Inflammatory macrophage (primary cell): Measurements from ENCODE around the gene GLYATL3.

ENCODE experiments used
- DNase-seq, 2 donors: peaks; one replicate each; pipeline ENCODE4 v3.0.0-alpha.2; 2020 to 2022

GLYATL3 gene

GRCh38 chr6:49548613-49549304 lies 49.0 kb downstream of the GLYATL3 start:
- no peak for DNase-seq

GRCh38 chr6:49549691-49550491 lies 50.2 kb downstream of the GLYATL3 start:
- DNase-seq: no peak

GRCh38 chr6:49550492-49551077 lies 50.9 kb downstream of the GLYATL3 start, which contains the start of gene C6orf141:
TSS of gene C6orf141 (plus strand) at chr6:49550668. CDS start at chr6:49550793, 125 bp downstream.
- DNase-seq: peak in 1 of 2 donors; percentile 9

- no peak for DNase-seq
These were observed 51.5 kb downstream of the GLYATL3 start for GRCh38 chr6:49551078-49551865.

GRCh38 chr6:49551866-49552129 lies 52.1 kb downstream of the GLYATL3 start:
- DNase-seq: peak in 1 of 2 donors; percentile 1

GRCh38 chr6:49552596-49552995 lies 52.9 kb downstream of the GLYATL3 start:
- no peak for DNase-seq

GRCh38 chr6:49553384-49553783 lies 53.7 kb downstream of the GLYATL3 start:
- no peak for DNase-seq

GRCh38 chr6:49555951-49556350 lies 56.2 kb downstream of the GLYATL3 start:
- no peak for DNase-seq

- DNase-seq: peak; percentile 36 to 47
These were observed 56.7 kb downstream of the GLYATL3 start for GRCh38 chr6:49556429-49556837.

GRCh38 chr6:49557177-49557576 lies 57.5 kb downstream of the GLYATL3 start:
- no peak for DNase-seq

GRCh38 chr6:49558238-49558637 lies 58.5 kb downstream of the GLYATL3 start:
- DNase-seq: no peak

GRCh38 chr6:49563006-49563886 lies 63.5 kb downstream of the GLYATL3 start:
- no peak for DNase-seq

GRCh38 chr6:49564552-49564951 lies 64.8 kb downstream of the GLYATL3 start:
- no peak for DNase-seq

GRCh38 chr6:49565261-49565660 lies 65.5 kb downstream of the GLYATL3 start:
- DNase-seq: no peak

- no peak for DNase-seq
These were observed 66.1 kb downstream of the GLYATL3 start for GRCh38 chr6:49565855-49566254.

- no peak for DNase-seq
These were observed 70.9 kb downstream of the GLYATL3 start for GRCh38 chr6:49570474-49571079.

GRCh38 chr6:49576618-49577017 lies 76.9 kb downstream of the GLYATL3 start:
- no peak for DNase-seq
